Transverse colon (tissue), 4 donors: ENCODE data around the gene CFAP46.

Experiments used
- CTCF ChIP-seq, 5 experiments: fragments of 200-600 bp in 3 of 5; fragments of 450-650 bp in 2 of 5; sonication (generic) in 3 of 5; IDR thresholded peaks; 1 replicate in 2 of 5; 2 replicates in 3 of 5; pipeline ENCODE4 v1.5.1; 2016 to 2017; ENCODE audit warnings: antibody characterized with exemption in 5 of 5, inconsistent platforms in 3 of 5, mild to moderate bottlenecking in 2 of 5, moderate library complexity in 1 of 5
- EP300 ChIP-seq: sonication (generic); formaldehyde crosslinking; IDR thresholded peaks from one replicate; pipeline ENCODE4 v1.6.1; 2017; ENCODE audit warnings: antibody characterized with exemption, low read depth
- POLR2AphosphoS5 ChIP-seq, 3 donors: sonication (generic); formaldehyde crosslinking; IDR thresholded peaks; one replicate each; pipeline ENCODE4 v1.6.1; 2016; ENCODE audit warnings: antibody characterized with exemption in 3 of 3

GRCh38 chr10:132866601-132867381, 75.6 kb downstream of the CFAP46 start:
- TF ChIP-seq CTCF (IDR thresholded peaks at IDR 0.05), result no peak
- no peak for TF ChIP-seq POLR2AphosphoS5 (IDR thresholded peaks at IDR 0.05)
- no peak for TF ChIP-seq EP300
